HEK293T (cell line): ENCODE data around the gene LRRC4C.

Source experiments
- CTCF ChIA-PET: fragments of 350-600 bp; formaldehyde crosslinking; extraction: SDS; loops from one replicate; lab custom pipeline; 2021; ENCODE audit warnings: antibody characterized with exemption, inconsistent platforms; lab: Yijun Ruan, JAX
- POLR2A ChIA-PET: fragments of 350-600 bp; formaldehyde crosslinking; extraction: SDS; loops from one replicate; lab custom pipeline; 2020; ENCODE audit warnings: antibody characterized with exemption, inconsistent platforms; lab: Yijun Ruan, JAX
- DNase-seq: peaks from one replicate; pipeline ENCODE4 v3.0.0; 2012; ENCODE audit warnings: mixed read lengths; ENCODE audit errors: extremely low spot score
- ARNT ChIP-seq: fragments of 450-650 bp; IDR thresholded peaks from 2 replicates; pipeline ENCODE4 v1.6.1; 2017; ENCODE audit warnings: mild to moderate bottlenecking
- BHLHE40 ChIP-seq: fragments of 450-650 bp; IDR thresholded peaks from 2 replicates; pipeline ENCODE4 v1.6.1; 2016; ENCODE audit warnings: mild to moderate bottlenecking, moderate library complexity, borderline replicate concordance
- CTBP1 ChIP-seq: fragments of 450-650 bp; IDR thresholded peaks from 2 replicates; pipeline ENCODE4 v1.6.1; 2016; ENCODE audit warnings: borderline replicate concordance
- ELF4 ChIP-seq: fragments of 450-650 bp; IDR thresholded peaks from 2 replicates; pipeline ENCODE4 v1.6.1; 2017; ENCODE audit warnings: antibody characterized with exemption
- FOXA1 ChIP-seq: fragments of 450-650 bp; IDR thresholded peaks from 2 replicates; pipeline ENCODE4 v1.6.1; 2016; ENCODE audit warnings: mild to moderate bottlenecking
- FOXK2 ChIP-seq: fragments of 450-650 bp; IDR thresholded peaks from 2 replicates; pipeline ENCODE4 v1.6.1; 2016; ENCODE audit warnings: mild to moderate bottlenecking
- FOXM1 ChIP-seq: fragments of 450-650 bp; IDR thresholded peaks from 2 replicates; pipeline ENCODE4 v1.6.1; 2017; ENCODE audit warnings: mild to moderate bottlenecking, borderline replicate concordance
- HDGF ChIP-seq: fragments of 450-650 bp; IDR thresholded peaks from 2 replicates; pipeline ENCODE4 v1.6.1; 2017; ENCODE audit warnings: antibody characterized with exemption, borderline replicate concordance
- L3MBTL2 ChIP-seq: fragments of 450-650 bp; conservative IDR thresholded peaks from 2 replicates; pipeline ENCODE4 v1.6.1; 2016; ENCODE audit warnings: mild to moderate bottlenecking
- LEF1 ChIP-seq: fragments of 450-650 bp; IDR thresholded peaks from 2 replicates; pipeline ENCODE4 v1.6.1; 2017; ENCODE audit warnings: mild to moderate bottlenecking, borderline replicate concordance
- NFRKB ChIP-seq: fragments of 450-650 bp; IDR thresholded peaks from 2 replicates; pipeline ENCODE4 v1.6.1; 2016; ENCODE audit warnings: mild to moderate bottlenecking, moderate library complexity
- PKNOX1 ChIP-seq: fragments of 450-650 bp; IDR thresholded peaks from 2 replicates; pipeline ENCODE4 v1.6.1; 2016
- SP1 ChIP-seq: fragments of 450-650 bp; IDR thresholded peaks from 2 replicates; pipeline ENCODE4 v1.6.1; 2017
- SUZ12 ChIP-seq: fragments of 450-650 bp; IDR thresholded peaks from 2 replicates; pipeline ENCODE4 v1.6.1; 2016; ENCODE audit warnings: mild to moderate bottlenecking
- TARDBP ChIP-seq: fragments of 450-650 bp; IDR thresholded peaks from 2 replicates; pipeline ENCODE4 v1.6.1; 2016
- ZNF384 ChIP-seq: fragments of 450-650 bp; IDR thresholded peaks from 2 replicates; pipeline ENCODE4 v1.6.1; 2016

Gene LRRC4C

DNA sequence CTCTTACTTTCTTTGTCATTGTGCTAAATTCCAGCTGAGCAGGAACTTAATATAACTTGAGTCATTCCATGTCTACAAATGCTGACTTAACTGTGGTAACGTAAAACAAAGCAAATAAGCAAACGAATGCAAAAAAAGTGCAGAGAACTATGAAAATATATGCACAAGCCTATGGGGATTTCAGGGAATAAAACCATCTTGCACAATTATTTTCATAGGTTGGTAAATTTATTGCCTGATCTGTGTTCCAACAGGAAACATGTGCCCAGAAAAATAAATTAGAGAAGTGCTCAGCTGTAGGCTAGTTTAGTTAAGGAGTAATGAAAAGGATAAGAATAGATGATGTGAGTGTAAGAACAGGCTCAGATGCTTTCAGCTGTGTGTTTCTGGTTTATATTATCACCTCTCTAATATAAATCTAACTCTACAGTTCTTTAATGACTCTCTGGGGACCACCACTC lies 1169.3 kb downstream of the LRRC4C start:
- TF ChIP-seq SP1 (no peak), HDGF (no peak), FOXK2 (no peak), LEF1 (no peak), TARDBP (no peak), FOXA1 (no peak), BHLHE40 (no peak), SUZ12 (no peak), ZNF384 (no peak), NFRKB (no peak), L3MBTL2 (no peak), ARNT (no peak), PKNOX1 (no peak), ELF4 (no peak), CTBP1 (no peak), FOXM1 (no peak)
- ChIA-PET POLR2A (no interaction called here), CTCF (no interaction called here)
- no peak for DNase-seq

GRCh38 chr11:40289370-40289769 lies 1170.1 kb downstream of the LRRC4C start:
- ChIA-PET POLR2A (no interaction called here), CTCF (no interaction called here)

GRCh38 chr11:40287916-40288803 lies 1171.3 kb downstream of the LRRC4C start:
- POLR2A ChIA-PET, result no interaction called here
- no peak for DNase-seq
- TF ChIP-seq FOXM1 (no peak), ZNF384 (no peak), LEF1 (no peak), TARDBP (no peak), NFRKB (no peak), HDGF (no peak), CTBP1 (no peak), SUZ12 (no peak), FOXA1 (no peak), ELF4 (no peak)
- CTCF ChIA-PET, result no interaction called here

More at GRCh38 chr11:40289370-40289769, 1170.1 kb downstream of the LRRC4C start:
- TF ChIP-seq LEF1 (no peak), PKNOX1 (no peak), L3MBTL2 (no peak), SUZ12 (no peak), HDGF (no peak), ARNT (no peak), SP1 (no peak)
- no peak for DNase-seq

DNA sequence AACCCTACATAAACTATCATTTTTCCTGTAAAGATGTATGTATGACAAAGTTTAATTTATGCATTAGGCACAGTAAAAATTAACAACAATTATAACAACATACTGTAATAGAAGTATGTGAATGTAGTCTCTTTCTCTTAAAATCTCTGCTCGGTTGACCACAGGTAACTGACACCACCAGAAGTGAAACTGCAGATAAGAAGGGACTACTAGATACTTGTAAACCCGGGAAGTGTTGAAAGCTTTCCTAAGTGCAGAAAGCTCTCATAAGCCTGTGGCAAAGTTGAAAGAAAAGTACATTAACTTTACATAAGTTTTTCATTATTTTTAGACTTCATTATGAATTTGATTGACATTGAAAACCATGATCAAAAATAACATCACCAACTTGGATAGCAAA lies 1173.3 kb downstream of the LRRC4C start:
- TF ChIP-seq TARDBP (no peak), LEF1 (no peak), ARNT (no peak), FOXK2 (no peak), SUZ12 (no peak), ZNF384 (no peak), FOXM1 (no peak), SP1 (no peak), CTBP1 (no peak), FOXA1 (no peak), PKNOX1 (no peak), L3MBTL2 (no peak), HDGF (no peak)
- DNase-seq, result no peak
- ChIA-PET POLR2A (no interaction called here), CTCF (no interaction called here)

DNA sequence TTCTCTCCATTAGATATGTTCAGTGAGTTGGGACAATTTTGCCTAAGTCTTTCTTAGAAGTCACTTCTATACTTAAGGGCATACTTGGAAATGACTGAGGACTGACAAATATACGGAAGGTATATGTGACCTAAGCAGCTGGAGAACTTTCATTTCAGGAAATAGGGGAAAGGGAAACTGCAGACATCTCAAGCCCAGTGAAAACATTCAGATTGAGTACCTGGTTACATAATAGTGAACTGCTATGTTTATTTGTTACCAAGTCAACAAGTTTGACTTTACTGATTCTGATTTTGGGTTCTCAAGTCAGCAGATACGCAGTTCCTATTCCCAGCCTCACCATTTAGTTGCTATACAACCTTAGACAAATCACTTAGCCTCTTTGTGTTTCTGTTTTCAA lies 1173.9 kb downstream of the LRRC4C start:
- POLR2A ChIA-PET, result no interaction called here
- no peak for DNase-seq
- TF ChIP-seq L3MBTL2 (no peak), NFRKB (no peak), ZNF384 (no peak), PKNOX1 (no peak), SUZ12 (no peak), CTBP1 (no peak), LEF1 (no peak), FOXM1 (no peak), ARNT (no peak), FOXA1 (no peak), TARDBP (no peak), ELF4 (no peak), BHLHE40 (no peak), HDGF (no peak)
- CTCF ChIA-PET, result no interaction called here
